Inflammatory macrophage treated with lipopolysaccharide for 1 hour (primary cell): ENCODE measurements around the gene EYA3.

ENCODE experiments used
- DNase-seq, 2 donors: peaks; one replicate each; pipeline ENCODE4 v3.0.0-alpha.2; 2020 to 2022

The EYA3 gene, protein sequence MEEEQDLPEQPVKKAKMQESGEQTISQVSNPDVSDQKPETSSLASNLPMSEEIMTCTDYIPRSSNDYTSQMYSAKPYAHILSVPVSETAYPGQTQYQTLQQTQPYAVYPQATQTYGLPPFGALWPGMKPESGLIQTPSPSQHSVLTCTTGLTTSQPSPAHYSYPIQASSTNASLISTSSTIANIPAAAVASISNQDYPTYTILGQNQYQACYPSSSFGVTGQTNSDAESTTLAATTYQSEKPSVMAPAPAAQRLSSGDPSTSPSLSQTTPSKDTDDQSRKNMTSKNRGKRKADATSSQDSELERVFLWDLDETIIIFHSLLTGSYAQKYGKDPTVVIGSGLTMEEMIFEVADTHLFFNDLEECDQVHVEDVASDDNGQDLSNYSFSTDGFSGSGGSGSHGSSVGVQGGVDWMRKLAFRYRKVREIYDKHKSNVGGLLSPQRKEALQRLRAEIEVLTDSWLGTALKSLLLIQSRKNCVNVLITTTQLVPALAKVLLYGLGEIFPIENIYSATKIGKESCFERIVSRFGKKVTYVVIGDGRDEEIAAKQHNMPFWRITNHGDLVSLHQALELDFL

DNA sequence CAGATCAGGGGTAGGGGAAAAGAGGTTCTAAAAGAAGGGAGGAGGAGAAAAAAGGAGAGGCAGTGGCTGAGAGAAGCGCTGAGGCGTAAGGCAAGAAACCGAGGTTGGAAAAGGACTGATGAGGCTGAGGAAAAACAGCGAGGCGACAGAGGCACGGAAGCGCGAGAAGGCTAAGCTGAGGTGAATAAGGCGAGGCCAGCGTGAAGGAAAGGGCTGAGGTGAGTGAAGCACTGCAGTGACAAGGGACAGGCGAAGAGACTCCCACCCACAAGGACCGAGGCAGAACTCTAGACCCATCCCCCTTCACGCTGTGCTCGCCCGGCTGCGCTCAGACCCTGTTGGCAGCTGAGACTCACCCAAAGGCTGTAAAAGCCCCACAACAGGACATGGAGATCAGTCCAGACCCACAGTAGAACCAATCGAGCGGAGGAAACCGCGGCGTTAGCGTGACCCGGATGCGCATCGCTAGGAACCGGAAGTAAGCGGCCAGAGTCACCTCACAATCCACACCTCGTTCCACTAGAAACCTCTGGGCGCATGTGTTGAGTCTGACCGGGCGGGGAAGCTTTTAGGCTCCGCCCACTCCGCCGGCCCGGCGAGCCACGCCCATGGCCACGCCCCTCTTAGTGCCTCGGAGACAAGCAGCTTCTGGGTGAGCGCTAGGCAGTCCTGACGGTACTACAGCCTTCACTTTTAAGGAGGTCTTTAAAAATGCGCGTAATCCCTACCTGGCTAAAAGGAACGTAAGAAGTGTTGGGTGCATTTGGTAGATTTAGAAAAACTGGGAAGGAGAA is at the start of gene EYA3:
EYA3 (minus strand) TSS at position 443 of the 794 bp plus-strand sequence. CDS start 30,584 bp downstream, outside the sequence.
- DNase-seq = peak; percentile 99

DNA sequence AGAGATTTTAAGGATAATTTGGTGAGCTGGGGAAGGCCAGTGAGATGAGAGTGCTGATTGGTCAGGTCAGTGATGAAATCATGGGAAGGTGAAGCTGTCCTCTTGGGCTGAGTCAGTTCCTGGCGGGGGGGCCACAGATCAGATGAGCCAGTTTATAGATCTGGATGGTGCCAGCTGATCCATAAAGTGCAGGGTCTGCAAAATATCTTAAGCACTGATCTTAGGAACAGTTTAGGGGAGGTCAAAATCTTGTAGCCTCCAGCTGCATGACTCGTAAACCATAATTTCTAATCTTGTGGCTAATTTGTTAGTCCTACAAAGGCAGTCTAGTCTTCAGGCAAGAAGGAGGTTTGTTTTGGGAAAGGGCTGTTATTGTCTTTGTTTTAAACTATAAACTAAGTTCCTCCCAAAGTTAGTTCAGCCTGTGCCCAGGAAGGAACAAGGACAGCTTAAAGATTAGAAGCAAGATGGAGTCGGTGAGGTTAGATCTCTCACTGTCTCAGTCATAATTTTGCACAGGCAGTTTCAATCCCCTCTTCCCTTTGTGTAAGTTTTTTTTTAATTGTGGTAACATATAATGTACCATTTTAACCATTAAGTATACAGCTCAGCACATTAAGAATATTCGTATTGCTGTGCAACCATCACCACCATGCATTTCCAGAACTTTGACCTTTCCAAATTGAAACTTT is 48.7 kb upstream of the EYA3 start:
- DNase-seq = no peak

DNA sequence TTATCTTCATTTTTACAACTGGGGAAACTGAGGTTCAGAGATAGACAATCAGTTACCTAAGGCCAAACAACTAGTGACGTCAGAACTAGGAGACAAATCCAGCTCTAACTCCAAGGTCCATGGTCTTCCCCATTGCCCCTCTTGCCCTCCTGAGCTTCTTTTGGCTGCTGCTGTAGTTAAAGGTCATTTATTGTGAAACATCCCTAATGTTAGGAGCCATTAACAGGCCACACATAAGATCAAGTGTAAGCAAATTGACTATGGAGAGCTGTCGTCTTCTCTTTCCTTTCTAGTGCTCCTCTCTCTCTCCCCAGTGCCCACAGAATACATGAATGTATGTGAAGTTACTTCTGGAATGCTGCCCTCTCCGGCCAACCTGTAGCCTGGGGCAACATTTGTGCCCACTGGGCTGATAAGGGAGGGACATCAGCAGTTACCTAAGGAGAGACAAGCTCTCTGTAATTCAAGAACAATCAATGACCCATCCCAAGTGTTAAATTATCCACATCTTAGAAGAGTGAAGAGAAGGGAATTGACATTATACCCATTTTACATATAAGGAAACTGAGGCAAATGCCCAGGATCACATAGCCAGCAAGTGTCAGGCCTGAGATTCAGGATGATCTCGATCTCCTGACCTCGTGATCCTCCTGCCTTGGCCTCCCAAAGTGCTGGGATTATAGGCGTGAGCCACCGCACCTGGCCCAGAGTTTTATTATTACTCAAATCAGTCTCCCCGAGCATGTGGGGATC is 47.9 kb upstream of the EYA3 start:
- DNase-seq = no peak

DNA sequence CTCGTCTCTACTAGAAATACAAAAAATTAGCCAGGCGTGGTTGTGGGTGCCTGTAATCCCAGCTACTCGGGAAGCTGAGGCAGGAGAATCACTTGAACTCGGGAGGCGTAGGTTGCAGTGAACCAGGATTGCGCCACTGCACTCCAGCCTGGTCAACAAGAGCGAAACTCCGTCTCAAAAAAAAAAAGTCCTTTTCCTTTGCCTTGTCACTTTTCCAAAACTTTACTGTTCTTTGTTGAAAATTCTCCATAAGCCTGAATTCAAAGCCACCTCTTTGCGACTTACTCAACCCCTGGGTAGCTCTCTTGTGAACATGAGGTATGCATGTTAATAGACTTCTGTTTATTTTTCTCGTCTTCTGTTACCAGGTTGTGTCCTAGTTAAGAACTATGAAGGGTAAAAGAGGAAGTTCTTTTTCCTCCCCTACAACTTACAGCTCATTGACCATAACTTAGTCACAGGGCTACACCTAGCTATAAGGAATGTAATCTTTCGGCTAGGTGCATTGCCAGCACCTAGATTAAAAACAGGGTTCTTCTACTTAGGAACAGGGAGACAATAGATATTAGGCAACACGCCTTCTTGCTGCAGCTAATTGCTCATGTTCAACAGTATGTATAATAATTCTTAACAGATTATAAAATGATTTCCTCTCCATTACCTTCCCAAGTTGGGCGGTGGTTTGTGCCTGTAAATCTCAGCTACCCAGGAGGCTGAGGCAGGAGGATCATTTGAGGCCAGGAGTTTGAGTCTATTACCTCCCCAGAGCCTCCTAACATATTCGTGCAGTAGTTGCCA is 47.2 kb upstream of the EYA3 start:
- peak; percentile 64 to 73 for DNase-seq

DNA sequence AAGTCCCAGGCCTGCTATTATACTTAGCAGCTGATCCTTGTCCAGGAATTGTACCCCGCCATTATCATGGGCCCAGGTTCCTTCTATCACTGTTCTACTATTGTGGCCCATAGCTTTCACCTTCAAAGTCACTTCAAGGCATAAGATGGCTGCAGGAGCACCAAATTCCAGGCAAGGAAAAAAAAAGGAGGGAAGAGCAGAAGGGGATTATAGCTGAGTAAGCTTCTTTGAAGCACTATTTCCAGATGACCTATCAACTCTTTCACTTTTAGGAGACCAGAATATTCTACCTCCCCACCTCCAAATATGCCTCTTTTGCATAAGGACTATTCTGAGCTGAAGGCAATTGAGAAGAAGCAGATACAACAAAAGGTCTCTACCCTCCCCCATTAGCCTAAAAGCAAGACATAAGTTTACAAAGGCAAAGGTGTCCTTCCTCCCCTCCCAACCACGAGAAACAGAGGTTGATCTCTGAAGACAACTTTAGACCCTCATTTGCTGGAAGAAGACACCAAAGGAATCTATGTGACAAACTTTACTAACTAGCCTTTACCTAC is 46.3 kb upstream of the EYA3 start:
- no peak for DNase-seq

DNA sequence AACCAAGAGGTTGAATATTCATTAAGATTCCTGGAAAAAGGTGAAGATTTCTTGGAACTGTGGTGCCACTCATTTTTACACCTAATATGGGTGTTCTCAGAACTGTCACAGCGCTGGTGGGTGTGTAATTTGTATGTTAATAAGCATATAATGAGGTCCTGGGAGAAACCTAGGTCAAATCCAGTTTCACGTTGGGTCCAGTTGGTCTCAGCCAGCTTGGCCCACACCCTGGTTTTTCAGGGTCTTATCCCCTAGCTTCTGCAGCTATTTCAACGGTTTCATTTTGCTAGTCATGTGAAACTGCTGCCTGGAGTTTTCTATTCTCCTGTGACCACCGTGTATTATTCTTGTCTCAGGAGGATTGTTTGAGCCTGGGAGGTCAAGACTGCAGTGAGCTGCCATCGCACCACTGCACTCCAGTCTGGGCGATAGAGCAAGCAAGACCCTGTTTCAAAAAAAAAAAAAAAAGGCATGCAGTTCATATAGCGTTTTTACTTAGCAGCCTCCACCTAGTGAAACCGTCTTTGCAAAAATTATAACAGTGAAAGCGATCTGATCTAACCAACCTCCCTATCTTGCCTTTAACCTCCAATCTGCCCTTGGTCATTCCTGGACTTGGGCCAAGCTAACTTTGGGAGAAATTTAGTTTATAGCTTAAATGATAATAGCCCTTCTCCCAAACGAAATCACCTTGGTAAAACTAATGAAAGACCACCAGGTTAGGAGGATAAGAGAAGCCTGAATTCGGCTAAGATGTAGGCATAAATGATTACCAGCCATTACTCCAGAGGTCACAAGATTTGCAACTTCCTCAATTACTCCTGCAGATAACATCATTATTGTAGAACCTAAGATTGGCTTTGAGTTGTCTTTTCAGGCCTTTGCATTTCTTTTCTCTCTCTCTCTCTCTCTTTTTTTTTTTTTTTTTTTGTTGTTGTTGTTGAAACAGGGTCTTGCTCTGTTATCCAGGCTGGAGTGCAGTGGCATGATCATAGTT is 44.1 kb upstream of the EYA3 start:
- DNase-seq = peak; percentile 63 to 71

DNA sequence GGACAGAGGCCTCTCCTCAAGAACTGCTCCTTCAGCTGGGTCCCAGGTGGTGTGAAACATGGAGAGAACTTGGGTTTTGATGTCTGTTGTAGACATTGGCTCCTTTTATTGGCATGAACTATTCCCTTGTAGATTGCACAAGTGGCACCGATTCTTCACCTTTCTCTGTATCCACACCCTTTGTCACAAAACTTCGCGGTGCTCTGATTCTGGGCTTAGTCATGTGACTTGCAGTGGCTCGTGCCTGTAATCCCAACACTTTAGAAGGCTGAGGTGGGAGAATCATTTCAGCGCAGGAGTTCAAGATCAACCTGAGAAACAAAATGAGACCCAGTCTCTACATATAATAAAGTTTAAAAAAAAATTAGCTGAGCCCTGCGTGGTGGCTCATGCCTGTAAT is 42.5 kb upstream of the EYA3 start:
- DNase-seq = no peak

DNA sequence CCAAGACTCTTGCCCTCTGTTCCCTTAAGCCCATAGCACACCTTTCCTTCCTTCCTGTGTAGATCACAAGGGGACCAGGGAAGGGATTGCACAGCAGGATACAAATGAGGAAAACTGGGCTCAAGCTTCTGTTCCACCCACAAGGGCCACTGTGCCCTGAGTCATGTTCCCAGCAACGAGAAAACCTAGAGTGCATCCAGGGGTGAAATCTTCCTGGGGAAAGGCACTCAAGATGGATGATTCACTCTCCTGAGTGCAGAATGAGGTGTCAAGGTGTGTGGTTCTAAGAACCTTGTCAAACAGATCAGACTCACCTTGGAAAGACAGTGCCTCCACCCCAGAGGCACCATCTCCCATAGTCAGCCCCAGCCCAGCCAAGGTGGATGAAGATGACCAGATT is 40.7 kb upstream of the EYA3 start:
- DNase-seq = peak in 1 of 2 donors; percentile 69

DNA sequence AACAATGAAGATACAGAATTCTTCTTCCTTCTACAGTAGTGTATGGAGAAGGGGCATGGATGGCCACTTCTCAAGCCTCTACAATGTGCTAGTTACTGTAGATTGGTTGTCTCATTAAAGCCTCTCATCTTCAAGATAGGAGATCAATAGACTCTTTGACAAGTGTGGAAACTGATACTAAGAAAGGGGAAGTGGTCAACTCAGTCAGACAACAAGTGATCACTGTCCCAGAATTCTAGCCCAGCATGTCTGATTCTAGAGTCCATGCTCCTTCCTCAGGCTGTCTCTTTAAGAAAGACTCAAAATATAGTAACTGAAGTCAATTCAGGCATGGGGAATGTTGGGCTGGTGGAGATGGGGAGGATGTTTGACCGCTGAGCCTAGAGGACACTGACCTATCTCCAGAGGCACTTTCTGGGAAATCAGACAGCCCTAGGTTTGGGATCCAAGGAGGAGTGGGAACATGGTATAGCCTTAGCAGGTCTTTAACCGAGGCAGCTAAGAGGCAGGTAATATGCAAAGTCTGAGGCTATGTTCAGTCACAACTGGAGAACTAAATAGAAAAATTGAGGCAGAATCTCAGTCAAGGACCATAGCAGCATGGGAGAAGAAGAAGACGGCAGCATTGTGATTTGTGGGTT is 39.3 kb upstream of the EYA3 start:
- DNase-seq = peak; percentile 65 to 69

DNA sequence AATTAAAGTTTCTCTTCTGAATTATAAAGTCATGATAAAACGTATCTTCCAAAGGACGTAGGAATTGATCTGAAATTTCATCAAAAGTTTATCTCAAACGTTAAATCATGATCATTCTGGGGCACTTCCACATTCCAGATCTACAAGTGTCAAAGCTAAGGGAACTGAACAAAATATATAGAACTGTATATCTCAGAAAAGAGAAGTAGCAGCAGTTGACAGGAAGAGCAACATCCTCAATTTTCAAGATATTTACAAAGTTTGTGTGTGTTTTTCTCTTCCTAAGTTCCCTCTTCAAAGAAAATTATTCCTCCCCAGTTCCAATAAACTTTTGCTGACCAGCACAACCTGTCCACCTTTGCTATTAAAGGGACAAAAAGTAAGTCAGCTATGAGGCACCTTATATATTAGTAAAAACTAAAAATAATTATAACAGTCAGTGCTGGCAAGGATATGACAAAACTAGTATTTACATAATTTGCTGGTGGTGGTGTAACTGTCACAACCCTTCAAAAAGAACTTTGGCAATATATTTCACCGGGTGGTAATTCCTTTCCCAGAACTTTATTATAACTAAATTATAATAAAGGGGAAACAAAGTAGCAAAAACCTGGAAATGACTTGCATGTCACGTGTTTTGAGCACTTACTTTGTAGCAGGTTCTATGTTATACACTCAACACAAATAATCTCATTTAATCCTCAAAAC is 38.5 kb upstream of the EYA3 start:
- DNase-seq = peak; percentile 72 to 80

DNA sequence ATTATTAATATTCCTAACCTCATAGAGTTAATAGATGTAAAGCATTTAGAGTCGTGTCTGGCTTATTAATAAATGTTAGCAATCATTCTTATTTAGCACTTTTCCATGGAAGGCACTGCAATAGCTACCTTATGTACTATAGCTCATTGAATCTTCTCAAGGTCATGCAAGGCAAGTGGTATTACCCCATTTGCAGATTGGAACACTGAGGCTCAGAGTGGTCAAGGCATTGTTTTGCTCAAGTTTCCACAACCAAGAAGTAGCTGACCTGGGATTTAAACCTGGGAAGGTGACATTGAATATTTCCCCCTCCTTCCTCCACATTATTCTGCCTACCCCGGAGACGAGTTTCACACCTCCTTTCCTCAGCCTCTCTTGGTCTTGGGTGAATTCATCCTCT is 37.8 kb upstream of the EYA3 start:
- no peak for DNase-seq

DNA sequence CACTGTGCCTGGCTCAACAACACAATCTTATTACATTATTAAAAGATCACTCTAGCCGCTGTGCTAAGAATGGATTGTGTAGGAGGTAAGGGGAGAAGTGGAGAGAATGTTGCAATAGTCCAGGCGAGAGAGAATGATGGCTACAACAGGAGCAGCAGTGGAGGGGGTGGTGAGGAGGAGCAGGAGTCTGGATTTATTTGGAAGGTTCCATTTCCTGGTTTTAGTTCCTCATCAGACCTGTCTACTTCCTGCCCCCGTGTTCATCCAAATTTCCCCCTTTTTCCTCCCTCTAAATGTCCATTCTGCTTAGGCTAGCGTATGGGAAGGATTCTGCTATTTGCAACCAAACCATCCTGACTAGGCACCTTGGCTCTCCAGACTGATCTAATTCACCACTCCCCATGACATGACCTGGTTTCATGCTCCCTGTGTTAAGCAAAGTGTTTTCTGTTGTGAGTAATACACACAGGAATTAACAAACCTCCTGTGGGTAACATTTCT is 35.1 kb upstream of the EYA3 start:
- DNase-seq = peak; percentile 89 to 99

DNA sequence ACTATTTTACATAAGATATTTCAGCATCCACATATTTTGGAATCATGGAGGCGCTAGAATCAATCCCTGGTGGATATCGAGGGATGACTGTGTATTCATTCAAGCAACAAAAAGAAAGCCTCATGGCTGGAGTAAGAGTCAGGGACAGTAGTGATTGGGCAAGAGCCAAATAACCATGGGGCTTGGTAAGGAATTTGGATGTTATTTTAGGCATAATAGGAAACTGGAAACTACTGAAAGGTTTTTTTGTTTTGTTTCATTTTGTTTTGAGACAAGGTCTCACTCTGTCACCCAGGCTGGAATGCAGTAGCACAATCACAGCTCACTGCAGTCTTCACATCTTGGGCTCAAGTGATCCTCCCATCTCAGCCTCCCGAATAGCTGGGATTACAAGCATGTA is 33.8 kb upstream of the EYA3 start:
- peak; percentile 57 to 83 for DNase-seq

DNA sequence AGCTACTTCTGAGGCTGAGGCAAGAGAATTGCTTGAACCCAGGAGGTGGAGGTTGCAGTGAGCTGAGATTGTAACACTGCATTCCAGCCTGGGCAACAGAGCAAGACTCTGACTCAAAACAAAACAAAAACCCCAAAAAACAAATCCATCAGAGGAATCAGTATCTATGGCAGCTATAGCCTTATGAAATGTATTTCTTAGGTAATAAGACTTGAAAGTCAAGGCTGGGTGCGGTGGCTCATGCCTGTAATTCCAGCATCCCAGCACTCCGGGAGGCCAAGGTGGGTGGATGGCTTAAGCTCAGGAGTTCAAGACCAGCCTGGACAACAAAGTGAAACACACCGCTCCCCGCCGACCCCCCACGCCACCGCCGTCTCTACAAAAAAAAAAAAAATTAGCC is 31.1 kb upstream of the EYA3 start:
- DNase-seq = no peak

DNA sequence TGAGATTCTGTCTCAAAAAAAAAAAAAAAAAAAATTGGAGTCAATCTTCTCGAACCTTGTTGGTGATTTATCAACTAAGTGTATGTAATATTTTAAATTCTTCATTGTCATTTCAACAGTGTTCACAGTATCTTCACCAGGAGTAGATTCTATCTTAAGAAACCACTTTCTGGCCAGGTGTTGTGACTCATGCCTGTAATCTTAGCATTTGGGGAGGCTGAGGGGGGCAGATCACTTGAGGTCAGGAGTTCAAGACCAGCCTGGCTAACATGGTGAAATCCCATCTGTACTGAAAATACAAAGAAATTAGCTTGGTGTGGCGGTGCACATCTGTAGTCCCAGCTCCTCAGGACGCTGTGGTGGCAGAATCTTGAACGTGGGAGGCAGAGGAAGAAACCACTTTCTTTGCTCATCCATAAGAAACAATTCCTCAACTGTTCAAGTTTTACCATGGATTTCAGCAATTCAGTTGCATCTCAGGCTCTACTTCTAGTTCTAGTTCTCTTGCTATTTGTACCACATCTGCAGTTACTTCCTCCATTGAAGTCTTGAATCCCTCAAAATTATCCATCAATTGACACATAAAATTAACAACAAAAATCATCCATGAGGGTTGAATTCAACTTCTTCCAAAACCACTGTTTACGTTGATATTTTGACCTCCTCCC is 30.4 kb upstream of the EYA3 start:
- DNase-seq = no peak

DNA sequence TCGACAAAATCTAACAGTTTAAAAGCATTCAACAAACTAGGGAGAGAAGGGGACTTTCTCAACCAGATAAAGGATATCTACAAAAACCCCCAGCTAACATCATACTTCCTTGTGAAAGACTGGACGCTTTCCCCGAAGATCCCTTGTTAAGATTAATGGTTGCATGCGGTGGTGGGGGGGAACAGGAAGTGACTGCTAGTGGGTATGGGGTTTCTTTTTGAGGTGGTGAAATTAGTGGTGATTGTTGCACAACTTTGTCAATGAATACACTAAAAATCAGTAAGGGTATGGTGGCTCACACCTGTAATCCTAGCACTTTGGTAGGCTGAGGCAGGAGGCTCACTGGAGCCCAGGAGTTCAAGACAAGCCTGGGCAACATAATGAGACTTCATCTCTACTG is 26.9 kb upstream of the EYA3 start:
- DNase-seq = peak; percentile 97

DNA sequence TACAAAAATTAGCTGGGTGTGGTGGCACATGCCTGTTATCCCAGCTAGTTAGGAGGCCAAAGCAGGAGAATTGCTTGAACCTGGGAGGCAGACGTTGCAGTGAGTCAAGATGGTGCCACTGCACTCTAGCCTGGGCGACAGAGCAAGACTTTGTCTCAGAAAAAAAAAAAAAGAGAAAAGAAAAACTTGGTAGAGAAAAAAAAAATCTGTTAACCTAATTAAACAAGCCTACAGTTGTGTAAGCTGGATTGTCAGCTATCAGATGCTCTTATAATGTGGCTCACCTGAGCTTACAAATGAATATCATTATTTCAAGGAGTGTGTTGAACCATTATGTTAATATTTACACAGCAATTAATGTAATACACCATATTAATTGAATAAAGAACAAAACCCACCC is 26.4 kb upstream of the EYA3 start:
- DNase-seq = no peak

DNA sequence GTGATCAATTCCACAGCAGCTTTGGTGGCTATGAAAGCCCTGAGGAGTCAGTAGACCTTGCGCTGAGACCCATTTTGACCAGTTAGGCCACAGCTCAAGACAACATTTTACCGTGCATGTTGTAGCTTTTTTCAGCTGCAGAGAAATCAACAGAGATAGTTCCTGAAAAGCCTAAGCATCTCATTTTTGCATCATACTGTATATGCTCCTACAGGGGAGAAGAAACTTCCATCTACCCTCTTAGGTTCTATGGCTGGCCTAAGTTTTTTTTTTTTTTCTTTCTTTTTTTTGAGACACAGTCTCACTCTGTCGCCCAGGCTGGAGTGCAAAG is 24.8 kb upstream of the EYA3 start:
- DNase-seq = peak in 1 of 2 donors; percentile 57
